Keratinocyte (primary cell): ENCODE results near the gene CCNY.

ENCODE experiments used
- EZH2 ChIP-seq: IDR thresholded peaks from one replicate; pipeline ENCODE4 v1.6.1; 2012; ENCODE audit warnings: inconsistent platforms, mild to moderate bottlenecking, low read length, moderate library complexity
- TF ChIP-seq, protein P1 (sequence below), 3 experiments: IDR thresholded peaks in 1 of 3; conservative IDR thresholded peaks in 1 of 3; optimal IDR thresholded peaks in 1 of 3; 2 replicates in 2 of 3; 3 replicates in 1 of 3; pipeline versions ENCODE3 to v1.5.1; 2011; ENCODE audit warnings: low read length in 3 of 3, mild to moderate bottlenecking in 3 of 3, moderate library complexity in 2 of 3, control low read depth in 1 of 3, inconsistent platforms in 1 of 3; ENCODE audit not compliant: insufficient read depth in 2 of 3; ENCODE audit errors: extremely low read depth in 1 of 3

DNA sequence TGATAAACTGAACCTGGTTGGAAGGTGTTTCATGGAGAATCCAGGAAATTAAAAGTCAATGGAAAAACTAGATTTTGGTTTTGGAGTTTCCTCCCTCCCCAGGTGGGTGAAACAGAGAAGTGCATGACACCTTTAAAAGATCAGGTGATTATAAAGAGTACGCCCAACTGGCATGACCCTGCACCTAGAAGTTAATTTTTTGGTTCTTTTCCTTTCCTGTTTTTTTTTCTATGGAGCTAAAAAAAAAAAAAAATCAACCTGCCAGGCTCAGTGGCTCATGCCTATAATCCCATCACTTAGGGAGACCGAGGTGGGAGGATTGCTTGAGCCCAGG is 276.8 kb downstream of the CCNY start:
- TF ChIP-seq, protein P1, sequence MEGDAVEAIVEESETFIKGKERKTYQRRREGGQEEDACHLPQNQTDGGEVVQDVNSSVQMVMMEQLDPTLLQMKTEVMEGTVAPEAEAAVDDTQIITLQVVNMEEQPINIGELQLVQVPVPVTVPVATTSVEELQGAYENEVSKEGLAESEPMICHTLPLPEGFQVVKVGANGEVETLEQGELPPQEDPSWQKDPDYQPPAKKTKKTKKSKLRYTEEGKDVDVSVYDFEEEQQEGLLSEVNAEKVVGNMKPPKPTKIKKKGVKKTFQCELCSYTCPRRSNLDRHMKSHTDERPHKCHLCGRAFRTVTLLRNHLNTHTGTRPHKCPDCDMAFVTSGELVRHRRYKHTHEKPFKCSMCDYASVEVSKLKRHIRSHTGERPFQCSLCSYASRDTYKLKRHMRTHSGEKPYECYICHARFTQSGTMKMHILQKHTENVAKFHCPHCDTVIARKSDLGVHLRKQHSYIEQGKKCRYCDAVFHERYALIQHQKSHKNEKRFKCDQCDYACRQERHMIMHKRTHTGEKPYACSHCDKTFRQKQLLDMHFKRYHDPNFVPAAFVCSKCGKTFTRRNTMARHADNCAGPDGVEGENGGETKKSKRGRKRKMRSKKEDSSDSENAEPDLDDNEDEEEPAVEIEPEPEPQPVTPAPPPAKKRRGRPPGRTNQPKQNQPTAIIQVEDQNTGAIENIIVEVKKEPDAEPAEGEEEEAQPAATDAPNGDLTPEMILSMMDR (optimal IDR thresholded peaks at IDR 0.05 in 1 of 3, IDR thresholded peaks at IDR 0.05 in 1 of 3, conservative IDR thresholded peaks at IDR 0.05 in 1 of 3; ENCODE audit: extremely low read depth in 1 of 3, insufficient read depth in 2 of 3, low read length in 3 of 3), result no peak
- TF ChIP-seq EZH2, result no peak
